Panc1 (cell line): Measurements from ENCODE around the gene RGS12. TPM values are rescaled to one million over a fixed set of nuclear protein-coding genes. Genes with fewer than 3 reads are reported as not detected.

Source experiments
- ATAC-seq: fragments of 200-7000 bp; cut with Tn5 transposase; 2 replicates; pipeline ENCODE4 v1.9.1; 2020; ENCODE audit warnings: mild to moderate bottlenecking, moderate library complexity
- BruUV-seq: library from RNA; stranded (reverse); fragments of 400-500 nt; replicated peaks from 2 replicates; lab custom pipeline; 2021; lab: Mats Ljungman, UMichigan
- CTCF ChIA-PET: fragments of 300-600 bp; sonication (Branson Sonifier 250); formaldehyde crosslinking; loops from one replicate; lab custom pipeline; 2022; ENCODE audit warnings: antibody characterized with exemption; lab: Charles Lee
- POLR2A ChIA-PET: fragments of 300-600 bp; sonication (Branson Sonifier 250); formaldehyde crosslinking; loops from one replicate; lab custom pipeline; 2022; ENCODE audit warnings: antibody characterized with exemption; lab: Charles Lee
- DNase-seq: peaks from one replicate; pipeline ENCODE4 v3.0.0-alpha.2; 2010; ENCODE audit warnings: low read depth, low spot score
- H3K27ac ChIP-seq: 2 replicates; pipeline ENCODE4 v1.5.1; 2011; ENCODE audit warnings: mild to moderate bottlenecking, low read length, inconsistent platforms
- H3K27me3 ChIP-seq: fragments of 200-500 bp; sonication (Bioruptor generic); 2 replicates; pipeline ENCODE4 v1.6.0; 2014; ENCODE audit warnings: low read length, inconsistent platforms; ENCODE audit not compliant: control insufficient read depth, insufficient read depth
- H3K36me3 ChIP-seq: fragments of 200-500 bp; sonication (Bioruptor generic); 2 replicates; pipeline ENCODE4 v1.5.1; 2014; ENCODE audit warnings: inconsistent platforms, mild to moderate bottlenecking, low read length, moderate library complexity; ENCODE audit not compliant: control insufficient read depth, insufficient read depth
- H3K4me1 ChIP-seq: 2 replicates; pipeline ENCODE4 v1.5.1; 2011; ENCODE audit warnings: inconsistent platforms, mild to moderate bottlenecking, low read length, moderate library complexity; ENCODE audit not compliant: control insufficient read depth, insufficient read depth
- H3K4me3 ChIP-seq, 2 experiments: 2 replicates each; pipeline ENCODE4 v1.5.1; 2011 to 2012; ENCODE audit warnings: low read depth in 2 of 2, low read length in 2 of 2, mild to moderate bottlenecking in 2 of 2, inconsistent platforms in 1 of 2, moderate library complexity in 1 of 2
- H3K9me3 ChIP-seq: fragments of 200-500 bp; sonication (Bioruptor generic); 2 replicates; pipeline ENCODE4 v1.5.1; 2014; ENCODE audit warnings: low read depth, mild to moderate bottlenecking, inconsistent platforms, low read length, moderate library complexity; ENCODE audit not compliant: control insufficient read depth, insufficient read depth
- POLR2AphosphoS5 ChIP-seq: IDR thresholded peaks from 2 replicates; pipeline ENCODE4 v1.6.1; 2012; ENCODE audit warnings: mild to moderate bottlenecking, low read depth, low read length, moderate library complexity
- SIN3A ChIP-seq: IDR thresholded peaks from 2 replicates; pipeline ENCODE4 v1.6.1; 2012; ENCODE audit warnings: low read depth, mild to moderate bottlenecking, low read length, moderate library complexity, borderline replicate concordance; ENCODE audit not compliant: insufficient read depth
- TCF7L2 ChIP-seq: IDR thresholded peaks from 2 replicates; pipeline ENCODE4 v1.6.1; 2011; ENCODE audit warnings: mild to moderate bottlenecking, low read depth, low read length, inconsistent platforms
- in situ Hi-C: cut with HindIII; loops from 2 replicates; pipeline ENCODE4 v1.10.0; 2016; ENCODE audit warnings: low sequenced_read_pairs, low pct_unique_long_range_greater_than_20kb
- intact Hi-C: fragments of 100-400 bp; cut with micrococcal nuclease; formaldehyde crosslinking; loops from one replicate; pipeline ENCODE4 v1.10.0; 2022; ENCODE audit not compliant: unreplicated experiment
- total RNA-seq: library from RNA; stranded (reverse); gene quantifications from one replicate; pipeline ENCODE4 v1.2.1, GENCODE V29; 2021; ENCODE audit not compliant: unreplicated experiment
- TF ChIP-seq, protein P1 (sequence below), 2 experiments: IDR thresholded peaks; 2 replicates each; pipeline ENCODE4 v1.6.1; 2011 to 2012; ENCODE audit warnings: low read depth in 2 of 2, control low read depth in 1 of 2, low read length in 1 of 2, mild to moderate bottlenecking in 1 of 2, moderate library complexity in 1 of 2; ENCODE audit not compliant: insufficient read depth in 1 of 2
- TF ChIP-seq, protein P2 (sequence below): fragments of 450-650 bp; IDR thresholded peaks from 2 replicates; pipeline ENCODE4 v1.5.1; 2017; ENCODE audit warnings: mild to moderate bottlenecking

RGS12 gene
- total RNA-seq, 1 experiment from 2014 or later: 24.3 TPM

DNA sequence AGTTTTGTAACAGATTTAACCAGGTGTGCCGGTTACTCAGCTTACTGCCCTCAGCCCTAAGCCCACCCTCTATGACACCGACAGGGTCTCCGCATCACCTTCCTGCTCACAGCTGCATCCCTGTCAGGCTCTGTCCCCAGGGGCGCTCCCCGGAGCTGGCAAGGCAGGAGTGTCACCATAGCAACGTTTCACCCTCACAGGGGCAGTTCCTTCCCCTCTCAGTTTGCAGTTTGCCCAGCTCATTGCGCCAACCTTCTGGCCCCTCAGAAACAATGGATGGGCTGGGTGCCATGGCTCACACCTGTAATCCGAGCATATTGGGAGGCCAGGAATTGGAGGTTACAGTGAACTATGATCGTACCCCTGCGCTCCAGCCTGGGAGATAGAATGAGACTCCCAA, 42.6 kb downstream of the RGS12 start:
- no peaks in the 10 kb centered on the region for H3K27me3 ChIP-seq
- DNase-seq: no peak
- intact Hi-C loops (no loop called here), in situ Hi-C loops (no loop called here)
- no peak overlapping the region for H3K4me3 ChIP-seq
- ChIA-PET POLR2A (no interaction called here), CTCF (no interaction called here)
- ATAC-seq: no peak
- no peaks in the 10 kb centered on the region for H3K36me3 ChIP-seq
- no peaks in the 10 kb centered on the region for H3K9me3 ChIP-seq
- no peaks in the 10 kb centered on the region; the same call in 1 of the 2 replicates for H3K4me1 ChIP-seq
- TF ChIP-seq TCF7L2 (no peak), SIN3A (no peak), POLR2AphosphoS5 (no peak)
- TF ChIP-seq, protein P1, sequence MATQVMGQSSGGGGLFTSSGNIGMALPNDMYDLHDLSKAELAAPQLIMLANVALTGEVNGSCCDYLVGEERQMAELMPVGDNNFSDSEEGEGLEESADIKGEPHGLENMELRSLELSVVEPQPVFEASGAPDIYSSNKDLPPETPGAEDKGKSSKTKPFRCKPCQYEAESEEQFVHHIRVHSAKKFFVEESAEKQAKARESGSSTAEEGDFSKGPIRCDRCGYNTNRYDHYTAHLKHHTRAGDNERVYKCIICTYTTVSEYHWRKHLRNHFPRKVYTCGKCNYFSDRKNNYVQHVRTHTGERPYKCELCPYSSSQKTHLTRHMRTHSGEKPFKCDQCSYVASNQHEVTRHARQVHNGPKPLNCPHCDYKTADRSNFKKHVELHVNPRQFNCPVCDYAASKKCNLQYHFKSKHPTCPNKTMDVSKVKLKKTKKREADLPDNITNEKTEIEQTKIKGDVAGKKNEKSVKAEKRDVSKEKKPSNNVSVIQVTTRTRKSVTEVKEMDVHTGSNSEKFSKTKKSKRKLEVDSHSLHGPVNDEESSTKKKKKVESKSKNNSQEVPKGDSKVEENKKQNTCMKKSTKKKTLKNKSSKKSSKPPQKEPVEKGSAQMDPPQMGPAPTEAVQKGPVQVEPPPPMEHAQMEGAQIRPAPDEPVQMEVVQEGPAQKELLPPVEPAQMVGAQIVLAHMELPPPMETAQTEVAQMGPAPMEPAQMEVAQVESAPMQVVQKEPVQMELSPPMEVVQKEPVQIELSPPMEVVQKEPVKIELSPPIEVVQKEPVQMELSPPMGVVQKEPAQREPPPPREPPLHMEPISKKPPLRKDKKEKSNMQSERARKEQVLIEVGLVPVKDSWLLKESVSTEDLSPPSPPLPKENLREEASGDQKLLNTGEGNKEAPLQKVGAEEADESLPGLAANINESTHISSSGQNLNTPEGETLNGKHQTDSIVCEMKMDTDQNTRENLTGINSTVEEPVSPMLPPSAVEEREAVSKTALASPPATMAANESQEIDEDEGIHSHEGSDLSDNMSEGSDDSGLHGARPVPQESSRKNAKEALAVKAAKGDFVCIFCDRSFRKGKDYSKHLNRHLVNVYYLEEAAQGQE (IDR thresholded peaks at IDR 0.05; ENCODE audit: insufficient read depth in 1 of 2, low read depth in 2 of 2, low read length in 1 of 2): no peak
- TF ChIP-seq, protein P2, sequence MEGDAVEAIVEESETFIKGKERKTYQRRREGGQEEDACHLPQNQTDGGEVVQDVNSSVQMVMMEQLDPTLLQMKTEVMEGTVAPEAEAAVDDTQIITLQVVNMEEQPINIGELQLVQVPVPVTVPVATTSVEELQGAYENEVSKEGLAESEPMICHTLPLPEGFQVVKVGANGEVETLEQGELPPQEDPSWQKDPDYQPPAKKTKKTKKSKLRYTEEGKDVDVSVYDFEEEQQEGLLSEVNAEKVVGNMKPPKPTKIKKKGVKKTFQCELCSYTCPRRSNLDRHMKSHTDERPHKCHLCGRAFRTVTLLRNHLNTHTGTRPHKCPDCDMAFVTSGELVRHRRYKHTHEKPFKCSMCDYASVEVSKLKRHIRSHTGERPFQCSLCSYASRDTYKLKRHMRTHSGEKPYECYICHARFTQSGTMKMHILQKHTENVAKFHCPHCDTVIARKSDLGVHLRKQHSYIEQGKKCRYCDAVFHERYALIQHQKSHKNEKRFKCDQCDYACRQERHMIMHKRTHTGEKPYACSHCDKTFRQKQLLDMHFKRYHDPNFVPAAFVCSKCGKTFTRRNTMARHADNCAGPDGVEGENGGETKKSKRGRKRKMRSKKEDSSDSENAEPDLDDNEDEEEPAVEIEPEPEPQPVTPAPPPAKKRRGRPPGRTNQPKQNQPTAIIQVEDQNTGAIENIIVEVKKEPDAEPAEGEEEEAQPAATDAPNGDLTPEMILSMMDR: no peak
- BruUV-seq: no TSS peak
- no peak overlapping the region for H3K27ac ChIP-seq

DNA sequence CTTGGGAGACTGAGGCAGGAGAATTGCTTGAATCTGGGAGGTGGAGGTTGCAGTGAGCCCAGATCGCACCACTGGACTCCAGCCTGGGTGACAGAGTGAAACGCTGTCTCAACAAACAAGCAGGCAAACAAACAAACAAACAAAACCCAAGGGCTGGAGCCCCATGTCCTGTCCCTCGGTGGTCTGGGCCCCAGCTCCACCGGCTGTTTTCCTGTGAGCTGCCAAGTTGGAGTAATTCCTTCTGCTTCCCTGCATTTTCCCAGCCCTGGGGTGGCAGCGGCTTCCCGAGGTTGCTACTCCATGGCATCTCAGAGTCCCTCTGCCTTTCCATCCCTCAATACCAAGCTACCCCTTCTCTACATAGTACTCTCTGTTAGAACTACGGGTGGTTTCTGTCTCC, 43.2 kb downstream of the RGS12 start:
- no peaks in the 10 kb centered on the region for H3K9me3 ChIP-seq
- ChIA-PET CTCF (no interaction called here), POLR2A (no interaction called here)
- in situ Hi-C loops: no loop called here
- DNase-seq (no peak), ATAC-seq (no peak)
- H3K4me1 ChIP-seq: no peaks in the 10 kb centered on the region; the same call in 1 of the 2 replicates
- H3K27ac ChIP-seq: no peak overlapping the region
- intact Hi-C loops: no loop called here
- H3K27me3 ChIP-seq: no peaks in the 10 kb centered on the region
- TF ChIP-seq SIN3A (no peak), TCF7L2 (no peak), POLR2AphosphoS5 (no peak)
- TF ChIP-seq, protein P2: no peak
- TF ChIP-seq, protein P1 (IDR thresholded peaks at IDR 0.05; ENCODE audit: insufficient read depth in 1 of 2, low read depth in 2 of 2, low read length in 1 of 2): no peak
- H3K36me3 ChIP-seq: no peaks in the 10 kb centered on the region
- no peak overlapping the region for H3K4me3 ChIP-seq
- no TSS peak for BruUV-seq
